ENCODE results near the gene ADAMTS7. TPM values are rescaled to one million over a fixed set of nuclear protein-coding genes. Genes with fewer than 3 reads are reported as not detected.

ADAMTS7 gene
- total and polyA plus RNA-seq, 2 donors (not counting 3 experiments of a cell fraction or from before 2014, with no cell fraction given), result 49.6 to 64.7 TPM

- H3K4me3 ChIP-seq (replicated peaks in 1 of 3; ENCODE audit: insufficient read depth in 1 of 3, low read depth in 1 of 3, low read length in 3 of 3), result no peak overlapping the region
- H4K20me1 ChIP-seq (replicated peaks; ENCODE audit: control insufficient read depth, extremely low read depth, insufficient read depth, low read length), result peaks cover 2% of the 10 kb centered on the region
- POLR2A ChIA-PET, result no interaction called here
- H3K9me1 ChIP-seq (replicated peaks; ENCODE audit: control insufficient read depth, extremely low read depth, insufficient read depth, low read length), result no peaks in the 10 kb centered on the region
- TF ChIP-seq, protein P1, sequence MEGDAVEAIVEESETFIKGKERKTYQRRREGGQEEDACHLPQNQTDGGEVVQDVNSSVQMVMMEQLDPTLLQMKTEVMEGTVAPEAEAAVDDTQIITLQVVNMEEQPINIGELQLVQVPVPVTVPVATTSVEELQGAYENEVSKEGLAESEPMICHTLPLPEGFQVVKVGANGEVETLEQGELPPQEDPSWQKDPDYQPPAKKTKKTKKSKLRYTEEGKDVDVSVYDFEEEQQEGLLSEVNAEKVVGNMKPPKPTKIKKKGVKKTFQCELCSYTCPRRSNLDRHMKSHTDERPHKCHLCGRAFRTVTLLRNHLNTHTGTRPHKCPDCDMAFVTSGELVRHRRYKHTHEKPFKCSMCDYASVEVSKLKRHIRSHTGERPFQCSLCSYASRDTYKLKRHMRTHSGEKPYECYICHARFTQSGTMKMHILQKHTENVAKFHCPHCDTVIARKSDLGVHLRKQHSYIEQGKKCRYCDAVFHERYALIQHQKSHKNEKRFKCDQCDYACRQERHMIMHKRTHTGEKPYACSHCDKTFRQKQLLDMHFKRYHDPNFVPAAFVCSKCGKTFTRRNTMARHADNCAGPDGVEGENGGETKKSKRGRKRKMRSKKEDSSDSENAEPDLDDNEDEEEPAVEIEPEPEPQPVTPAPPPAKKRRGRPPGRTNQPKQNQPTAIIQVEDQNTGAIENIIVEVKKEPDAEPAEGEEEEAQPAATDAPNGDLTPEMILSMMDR (IDR thresholded peaks at IDR 0.05; ENCODE audit: extremely low read depth in 1 of 2, insufficient read depth in 1 of 2, low read depth in 1 of 2, low read length in 2 of 2), result peak; percentile 58 to 63
- TF ChIP-seq POLR2AphosphoS5 (IDR thresholded peaks at IDR 0.05; ENCODE audit: insufficient read depth, low read depth, low read length), result no peak
- DNase-seq (ENCODE audit: low read depth, low spot score), result peak; percentile 37
- peaks cover 0 to 2% of the 10 kb centered on the region in 2 experiments for H3K36me3 ChIP-seq (ENCODE audit: control insufficient read depth in 2 of 2, extremely low read depth in 1 of 2, insufficient read depth in 2 of 2, low read length in 2 of 2)
- H3K79me2 ChIP-seq (ENCODE audit: control insufficient read depth, insufficient read depth, low read length), result peaks cover 19% of the 10 kb centered on the region
- dilution Hi-C loops (cut with MboI; ENCODE audit: extremely low pct_ligation_motif_present, low sequenced_read_pairs) (no loop called here), intact Hi-C loops (cut with micrococcal nuclease) (loop anchor here (1.0 kb wide), 2 partner anchors 11 to 52 kb away; no protein-coding TSS in a partner anchor)
- H3K27ac ChIP-seq (ENCODE audit: insufficient read depth, low read depth, low read length), result no peak overlapping the region
- CTCF ChIA-PET, result interaction anchor here (0.6 to 1.5 kb wide), 14 partner anchors 9 to 76 kb away, joined by 3 to 6 read pairs (median 4); partner anchors contain the start of gene MORF4L1
- no TSS peak for BruUV-seq (replicated peaks)
- H3K4me2 ChIP-seq (ENCODE audit: insufficient read depth, low read length), result no peak overlapping the region
- H3K9ac ChIP-seq (replicated peaks; ENCODE audit: extremely low read depth, insufficient read depth, low read length), result no peak overlapping the region
- H3K4me1 ChIP-seq (ENCODE audit: control insufficient read depth, extremely low read depth, insufficient read depth, low read length), result peaks cover 14% of the 10 kb centered on the region
- no peaks in the 10 kb centered on the region for H3K9me3 ChIP-seq (replicated peaks; ENCODE audit: control insufficient read depth, insufficient read depth, low read length)
- no peak overlapping the region for H2AFZ ChIP-seq (ENCODE audit: low read depth, low read length)
- FAIRE-seq, result peak; percentile 80
- no peaks in the 10 kb centered on the region for H3K27me3 ChIP-seq (ENCODE audit: control insufficient read depth in 2 of 2, insufficient read depth in 2 of 2, low read length in 2 of 2)
These were observed 2.7 kb downstream of the ADAMTS7 start for GRCh38 chr15:78808550-78808949.

DNA sequence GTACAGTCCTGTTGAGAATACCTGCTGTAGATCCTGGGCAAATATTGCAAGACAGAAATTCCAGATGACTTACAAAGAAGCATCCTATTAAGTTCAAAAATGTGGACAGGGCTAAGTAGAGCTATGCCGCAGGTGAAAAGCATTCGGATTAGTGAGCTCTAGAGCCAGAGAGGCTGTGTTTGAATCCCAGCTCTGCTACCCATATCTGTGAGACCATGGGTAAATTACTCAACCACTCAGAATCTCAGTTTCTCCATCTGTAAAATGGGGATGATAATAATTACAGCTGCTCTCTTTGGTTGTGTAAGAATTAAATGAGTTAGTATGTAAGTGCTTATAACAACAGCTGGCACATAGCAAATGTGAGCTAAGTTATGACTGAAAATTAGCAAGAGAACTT lies 3.9 kb downstream of the ADAMTS7 start:
- H3K9me3 ChIP-seq (replicated peaks; ENCODE audit: control insufficient read depth, insufficient read depth, low read length), result no peaks in the 10 kb centered on the region
- H3K27me3 ChIP-seq (ENCODE audit: control insufficient read depth in 2 of 2, insufficient read depth in 2 of 2, low read length in 2 of 2), result no peaks in the 10 kb centered on the region
- H3K79me2 ChIP-seq (ENCODE audit: control insufficient read depth, insufficient read depth, low read length), result peaks cover 19% of the 10 kb centered on the region
- H3K4me3 ChIP-seq (replicated peaks in 1 of 3; ENCODE audit: insufficient read depth in 1 of 3, low read depth in 1 of 3, low read length in 3 of 3), result no peak overlapping the region
- no peak overlapping the region for H3K27ac ChIP-seq (ENCODE audit: insufficient read depth, low read depth, low read length)
- POLR2A ChIA-PET, result no interaction called here
- dilution Hi-C loops (cut with MboI; ENCODE audit: extremely low pct_ligation_motif_present, low sequenced_read_pairs) (no loop called here), intact Hi-C loops (cut with micrococcal nuclease) (no loop called here)
- no peak overlapping the region for H3K9ac ChIP-seq (replicated peaks; ENCODE audit: extremely low read depth, insufficient read depth, low read length)
- H4K20me1 ChIP-seq (replicated peaks; ENCODE audit: control insufficient read depth, extremely low read depth, insufficient read depth, low read length), result peaks cover 2% of the 10 kb centered on the region
- H3K4me2 ChIP-seq (ENCODE audit: insufficient read depth, low read length), result no peak overlapping the region
- no peak for TF ChIP-seq EZH2 (IDR thresholded peaks at IDR 0.05; ENCODE audit: borderline replicate concordance, low read depth, low read length, severe bottlenecking)
- TF ChIP-seq MAX (IDR thresholded peaks at IDR 0.05; ENCODE audit: insufficient read depth, insufficient read length), result no peak
- no peak for TF ChIP-seq POLR2AphosphoS5 (IDR thresholded peaks at IDR 0.05; ENCODE audit: insufficient read depth, low read depth, low read length)
- no peak for TF ChIP-seq FOS (IDR thresholded peaks at IDR 0.05; ENCODE audit: borderline replicate concordance, insufficient read depth, low read length)
- TF ChIP-seq JUN (IDR thresholded peaks at IDR 0.05; ENCODE audit: borderline replicate concordance, insufficient read depth, insufficient read length, low read depth), result no peak
- TF ChIP-seq MYC (IDR thresholded peaks at IDR 0.05; ENCODE audit: low read depth, low read length), result no peak
- TF ChIP-seq GATA2 (IDR thresholded peaks at IDR 0.05; ENCODE audit: insufficient read depth, insufficient read length, low read depth, low read length), result no peak
- DNase-seq (ENCODE audit: low read depth, low spot score) (no peak), FAIRE-seq (no peak)
- peaks cover 14% of the 10 kb centered on the region for H3K4me1 ChIP-seq (ENCODE audit: control insufficient read depth, extremely low read depth, insufficient read depth, low read length)
- no peak overlapping the region for H2AFZ ChIP-seq (ENCODE audit: low read depth, low read length)
- no TSS peak for BruUV-seq (replicated peaks)
- peaks cover 0 to 2% of the 10 kb centered on the region in 2 experiments for H3K36me3 ChIP-seq (ENCODE audit: control insufficient read depth in 2 of 2, extremely low read depth in 1 of 2, insufficient read depth in 2 of 2, low read length in 2 of 2)
- CTCF ChIA-PET, result interaction anchor here (0.8 to 1.5 kb wide), 6 partner anchors 10 to 57 kb away, joined by 3 to 5 read pairs (median 4); no protein-coding TSS in a partner anchor
- no peaks in the 10 kb centered on the region for H3K9me1 ChIP-seq (replicated peaks; ENCODE audit: control insufficient read depth, extremely low read depth, insufficient read depth, low read length)

All from endothelial cell of umbilical vein (primary cell).